ENCODE results near the gene CTNNBL1. TPM values are rescaled to one million over a fixed set of nuclear protein-coding genes. Genes with fewer than 3 reads are reported as not detected.

The CTNNBL1 gene
- total and polyA plus RNA-seq, 2 of the 4 experiments (the other 2 are of a cell fraction): 29.9 to 34.1 TPM

DNA sequence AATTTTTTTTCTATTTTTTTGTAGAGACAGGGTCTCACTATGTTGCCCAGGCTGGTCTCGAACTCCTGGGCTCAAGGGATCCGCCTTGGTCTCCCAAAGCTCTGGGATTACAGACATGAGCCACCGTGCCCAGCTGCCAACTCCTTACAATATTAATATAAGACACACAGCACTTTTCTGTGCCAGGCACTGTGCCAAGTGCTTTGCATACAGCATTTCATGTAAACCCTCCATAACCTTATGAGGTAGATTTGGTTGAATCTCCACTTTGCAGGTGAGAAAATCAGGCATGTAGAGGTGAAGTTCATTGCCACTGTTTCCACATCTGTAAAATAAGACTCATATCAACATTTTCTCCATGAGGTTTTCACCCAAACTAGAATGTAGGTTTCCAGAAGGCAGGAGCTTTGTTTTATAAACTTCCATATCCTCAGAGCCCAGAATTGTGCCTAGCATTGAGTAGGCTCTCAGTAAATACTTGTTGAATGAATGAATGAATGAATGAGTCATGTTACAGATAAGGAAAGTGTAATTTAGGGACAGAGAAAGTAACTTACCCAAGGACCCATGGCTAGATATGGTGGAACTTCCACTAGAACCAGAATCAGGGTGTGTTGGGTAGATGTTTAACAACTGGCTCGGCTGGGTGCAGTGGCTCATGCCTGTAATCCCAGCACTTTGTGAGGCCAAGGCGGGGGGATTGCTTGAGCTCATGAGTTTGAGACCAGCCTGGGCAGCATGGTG lies 3.0 kb upstream of the CTNNBL1 start:
- BruUV-seq (replicated peaks): no TSS peak

More for the DNA sequence above, 3.0 kb upstream of the CTNNBL1 start:
- H3K14ac ChIP-seq (replicated peaks; ENCODE audit: low read depth, low read length): no peak overlapping the region
- WGBS, 2 experiments (ENCODE audit: extremely low coverage in 2 of 2, insufficient read length in 1 of 2): no CpG with 5 or more reads among the region's 5 CpGs
- peaks cover 2% of the 10 kb centered on the region; the same call in 1 of the 2 replicates for H3K4me1 ChIP-seq (ENCODE audit: control insufficient read depth, insufficient read depth, low read length)
- no peaks in the 10 kb centered on the region for H4K20me1 ChIP-seq (ENCODE audit: insufficient read depth, low read length)
- no peak overlapping the region for H3K9ac ChIP-seq (ENCODE audit: low read depth, low read length)
- DNase-seq (no peak), ATAC-seq (ENCODE audit: low read depth) (no peak)
- no peak for TF ChIP-seq SMC3 (IDR thresholded peaks at IDR 0.05; ENCODE audit: low read depth, low read length)
- TF ChIP-seq CTCF (conservative IDR thresholded peaks at IDR 0.05; ENCODE audit: low read depth, low read length): no peak
- TF ChIP-seq RFX5 (IDR thresholded peaks at IDR 0.05; ENCODE audit: low read depth, low read length): no peak
- no peak for TF ChIP-seq BHLHE40 (IDR thresholded peaks at IDR 0.05; ENCODE audit: low read depth, low read length)
- no peak for TF ChIP-seq MXI1 (IDR thresholded peaks at IDR 0.05; ENCODE audit: borderline replicate concordance, low read depth, low read length)
- TF ChIP-seq RAD21 (IDR thresholded peaks at IDR 0.05; ENCODE audit: low read length): no peak
- no peak for TF ChIP-seq POLR2A (IDR thresholded peaks at IDR 0.05; ENCODE audit: low read depth, low read length)
- no peak for TF ChIP-seq MAFK (IDR thresholded peaks at IDR 0.05; ENCODE audit: low read depth, low read length)
- no peak for TF ChIP-seq CHD1 (IDR thresholded peaks at IDR 0.05; ENCODE audit: low read depth, low read length)
- TF ChIP-seq ELK1 (IDR thresholded peaks at IDR 0.05; ENCODE audit: borderline replicate concordance, low read depth, low read length): no peak
- TF ChIP-seq FOS (IDR thresholded peaks at IDR 0.05; ENCODE audit: low read depth, low read length): no peak
- no peak for TF ChIP-seq CEBPB (IDR thresholded peaks at IDR 0.05; ENCODE audit: low read depth, low read length)
- TF ChIP-seq, protein P1, sequence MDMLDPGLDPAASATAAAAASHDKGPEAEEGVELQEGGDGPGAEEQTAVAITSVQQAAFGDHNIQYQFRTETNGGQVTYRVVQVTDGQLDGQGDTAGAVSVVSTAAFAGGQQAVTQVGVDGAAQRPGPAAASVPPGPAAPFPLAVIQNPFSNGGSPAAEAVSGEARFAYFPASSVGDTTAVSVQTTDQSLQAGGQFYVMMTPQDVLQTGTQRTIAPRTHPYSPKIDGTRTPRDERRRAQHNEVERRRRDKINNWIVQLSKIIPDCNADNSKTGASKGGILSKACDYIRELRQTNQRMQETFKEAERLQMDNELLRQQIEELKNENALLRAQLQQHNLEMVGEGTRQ (IDR thresholded peaks at IDR 0.05; ENCODE audit: low read depth, low read length): no peak
- TF ChIP-seq NFE2L2 (IDR thresholded peaks at IDR 0.05; ENCODE audit: low read depth, low read length): no peak
- TF ChIP-seq MAZ (IDR thresholded peaks at IDR 0.05; ENCODE audit: borderline replicate concordance, low read depth, low read length): no peak
- no peak for TF ChIP-seq RCOR1 (IDR thresholded peaks at IDR 0.05; ENCODE audit: insufficient replicate concordance, low read length)
- H3K23ac ChIP-seq (ENCODE audit: low read depth, low read length): no peak overlapping the region
- no peak overlapping the region for H2BK5ac ChIP-seq (ENCODE audit: low read depth, low read length, poor library complexity, severe bottlenecking)
- intact Hi-C loops (cut with micrococcal nuclease): no loop called here
- H3K27ac ChIP-seq (ENCODE audit: insufficient read depth, low read length): no peak overlapping the region
- CTCF ChIA-PET: no interaction called here
- H3K79me1 ChIP-seq (ENCODE audit: low read depth in 1 of 2, low read length in 2 of 2): peaks cover 9 to 18% of the 10 kb centered on the region in 2 experiments; a peak in 2 of 4 replicates
- peaks cover 7% of the 10 kb centered on the region; the same call in 1 of the 2 replicates for H3K9me1 ChIP-seq (ENCODE audit: insufficient read depth, low read length)
- peaks cover 4% of the 10 kb centered on the region for H3K27me3 ChIP-seq (ENCODE audit: control insufficient read depth, insufficient read depth, low read length)
- H2BK20ac ChIP-seq (ENCODE audit: low read depth, low read length): no peak overlapping the region
- no peak overlapping the region for H3K56ac ChIP-seq (ENCODE audit: extremely low read depth, insufficient read depth, low read length)
- no peak overlapping the region for H4K8ac ChIP-seq (ENCODE audit: low read depth in 2 of 2, low read length in 2 of 2)
- H2AFZ ChIP-seq (replicated peaks; ENCODE audit: low read length, poor library complexity): no peak overlapping the region
- dilution Hi-C loops (cut with HindIII; ENCODE audit: low sequenced_read_pairs, unreplicated experiment): no loop called here
- no peak overlapping the region for H2AK9ac ChIP-seq (replicated peaks; ENCODE audit: low read depth, low read length, poor library complexity)
- H4K5ac ChIP-seq (ENCODE audit: low read depth, low read length): no peak overlapping the region
- H3K4me3 ChIP-seq (ENCODE audit: insufficient read depth, low read depth, low read length): no peak overlapping the region
- peaks cover 2% of the 10 kb centered on the region; the same call in 1 of the 2 replicates for H3K9me3 ChIP-seq (ENCODE audit: control insufficient read depth, insufficient read depth, low read length)
- H4K91ac ChIP-seq (ENCODE audit: insufficient read depth, low read depth, low read length): no peak overlapping the region
- no peak overlapping the region for H3K4ac ChIP-seq (ENCODE audit: low read depth, low read length)
- H3K18ac ChIP-seq (ENCODE audit: low read depth, low read length): no peak overlapping the region
- no peaks in the 10 kb centered on the region for H3K36me3 ChIP-seq (ENCODE audit: control insufficient read depth, insufficient read depth, low read length)
- no peak overlapping the region for H2BK15ac ChIP-seq (ENCODE audit: low read depth, low read length)
- no peak overlapping the region for H2AK5ac ChIP-seq (ENCODE audit: low read depth, low read length)
- POLR2A ChIA-PET (ENCODE audit: unreplicated experiment): no interaction called here
- in situ Hi-C loops (cut with MboI; ENCODE audit: low sequenced_read_pairs): no loop called here
- H2BK120ac ChIP-seq (ENCODE audit: low read depth, low read length): no peak overlapping the region
- no peak overlapping the region for H3K4me2 ChIP-seq (ENCODE audit: low read depth, low read length)
